Lung (tissue), 12 donors: ENCODE results near the gene TEF. TPM values are rescaled to one million over a fixed set of nuclear protein-coding genes. Genes with fewer than 3 reads are reported as not detected.

Experiments used
- ATAC-seq: fragments of 200-7000 bp; cut with Tn5 transposase; one replicate; pipeline ENCODE4 v1.9.1; 2020; ENCODE audit warnings: moderate number of reproducible peaks; ENCODE audit not compliant: insufficient read depth, low FRiP score
- DNase-seq, 3 donors: peaks; one replicate each; pipeline ENCODE4 v3.0.0-alpha.2; 2013 to 2017
- H3K27ac ChIP-seq, 2 donors: one replicate each; pipeline ENCODE4 v1.5.1; 2013; ENCODE audit warnings: mild to moderate bottlenecking in 2 of 2, moderate library complexity in 2 of 2, control low read depth in 1 of 2, inconsistent platforms in 1 of 2, low read depth in 1 of 2, low read length in 1 of 2
- H3K27me3 ChIP-seq, 3 donors: one replicate each; pipeline ENCODE4 v1.5.1; 2013; ENCODE audit warnings: low read length in 2 of 3; ENCODE audit not compliant: control insufficient read depth in 3 of 3, insufficient read depth in 3 of 3
- H3K36me3 ChIP-seq, 4 donors: one replicate each; pipeline ENCODE4 v1.5.1; 2013; ENCODE audit warnings: low read length in 4 of 4, mild to moderate bottlenecking in 1 of 4, moderate library complexity in 1 of 4; ENCODE audit not compliant: control insufficient read depth in 4 of 4, insufficient read depth in 4 of 4
- H3K4me1 ChIP-seq, 5 donors: one replicate each; pipeline ENCODE4 v1.5.1; 2013; ENCODE audit warnings: low read length in 5 of 5, mild to moderate bottlenecking in 2 of 5, moderate library complexity in 1 of 5; ENCODE audit not compliant: control insufficient read depth in 5 of 5, insufficient read depth in 5 of 5
- H3K4me3 ChIP-seq: one replicate; pipeline ENCODE4 v1.5.1; 2013; ENCODE audit warnings: mild to moderate bottlenecking, control low read depth, moderate library complexity
- H3K9ac ChIP-seq, 2 donors: one replicate each; pipeline ENCODE4 v1.5.1; 2013; ENCODE audit warnings: low read length in 2 of 2, control low read depth in 1 of 2; ENCODE audit not compliant: insufficient read depth in 1 of 2
- H3K9me3 ChIP-seq, 4 donors: one replicate each; pipeline ENCODE4 v1.5.1; 2013; ENCODE audit warnings: low read length in 3 of 4, mild to moderate bottlenecking in 1 of 4, moderate library complexity in 1 of 4; ENCODE audit not compliant: control insufficient read depth in 4 of 4, insufficient read depth in 3 of 4
- CTCF ChIP-seq: IDR thresholded peaks from 2 replicates; pipeline ENCODE4 v1.5.1; 2012; ENCODE audit warnings: mild to moderate bottlenecking; ENCODE audit errors: control extremely low read depth, extremely low read depth
- WGBS, 2 donors: extraction: QIAGEN DNeasy Blood & Tissue Kit; methylation state at CpG; one replicate each; pipeline ENCODE4 v1.1.7; 2013; 5-methylcytosine and 5-hydroxymethylcytosine counted together
- polyA plus RNA-seq, 2 donors: library from polyadenylated mRNA; stranded (reverse); fragments of 200-250 nt; gene quantifications; one replicate each; pipeline ENCODE4 v1.2.1, GENCODE V29; 2013
- total RNA-seq, 2 donors: library from RNA; depleted of rRNA in 1 of 2; stranded (reverse); fragments of >200 nt in 1 of 2; gene quantifications; one replicate each; pipeline ENCODE4 v1.2.1, GENCODE V29; 2014 to 2021
- donor health status: control.
- donor health status: control.
- donor health status: Bipolar disorder and iron deficiency.
- donor health status: healthy.
- donor health status: DM: yes; HTN: yes; CAD: no.

TEF gene
- total and polyA plus RNA-seq, 4 donors, result 6.4 to 23.8 (median 14.1) TPM

- 84 to 88% methylated on average over 3 of the region's 3 CpGs for WGBS, 2 donors
- TF ChIP-seq CTCF, result no peak
- Histone ChIP-seq H3K27ac (no peak overlapping the region), H3K4me1 (no peaks in the 10 kb centered on the region), H3K4me3 (no peak overlapping the region), H3K9me3 (no peaks in the 10 kb centered on the region), H3K36me3 (peaks cover 3 to 50% (median 20%) of the 10 kb centered on the region in 4 donors), H3K27me3 (no peaks in the 10 kb centered on the region), H3K9ac (no peak overlapping the region)
- DNase-seq, result no peak
- ATAC-seq, result no peak
Measured at GRCh38 chr22:41334215-41334614, 47.5 kb upstream of the TEF start.

- Histone ChIP-seq H3K4me1 (no peaks in the 10 kb centered on the region), H3K9ac (no peak overlapping the region), H3K27ac (no peak overlapping the region), H3K4me3 (no peak overlapping the region), H3K27me3 (no peaks in the 10 kb centered on the region), H3K9me3 (no peaks in the 10 kb centered on the region), H3K36me3 (peaks cover 3 to 52% (median 16%) of the 10 kb centered on the region in 4 donors)
- DNase-seq, result no peak
- no peak for TF ChIP-seq CTCF
- 97 to 98% methylated on average over 11 of the region's 11 CpGs for WGBS, 2 donors
- no peak for ATAC-seq
Measured at GRCh38 chr22:41334951-41335635, 46.6 kb upstream of the TEF start.

GRCh38 chr22:41338614-41339212 lies 43.0 kb upstream of the TEF start:
- no peaks in the 10 kb centered on the region for H3K9me3 ChIP-seq
- H3K27me3 ChIP-seq, result no peaks in the 10 kb centered on the region
- no peak overlapping the region for H3K9ac ChIP-seq
- no peak overlapping the region for H3K27ac ChIP-seq
- H3K4me1 ChIP-seq, result no peaks in the 10 kb centered on the region
- H3K4me3 ChIP-seq, result no peak overlapping the region
- H3K36me3 ChIP-seq, result peaks cover 7 to 57% (median 11%) of the 10 kb centered on the region in 4 donors
- ATAC-seq, result no peak
- no peak for DNase-seq
- WGBS, 2 donors, result 91 to 96% methylated on average over 14 of the region's 14 CpGs
- TF ChIP-seq CTCF, result no peak
